Stimulated activated CD4-positive, alpha-beta T cell treated with anti-CD3 and anti-CD28 coated beads, Interleukin-12 subunit alpha, Interleukin-12 subunit beta, amount 100 ng/mL, for 24 hours (primary cell): ENCODE results near the gene RNF224.

Experiments used
- DNase-seq, 2 experiments: peaks; one replicate each; pipeline ENCODE4 v3.0.0-alpha.2; 2020; ENCODE audit warnings: low read depth in 2 of 2

RNF224 gene

DNA sequence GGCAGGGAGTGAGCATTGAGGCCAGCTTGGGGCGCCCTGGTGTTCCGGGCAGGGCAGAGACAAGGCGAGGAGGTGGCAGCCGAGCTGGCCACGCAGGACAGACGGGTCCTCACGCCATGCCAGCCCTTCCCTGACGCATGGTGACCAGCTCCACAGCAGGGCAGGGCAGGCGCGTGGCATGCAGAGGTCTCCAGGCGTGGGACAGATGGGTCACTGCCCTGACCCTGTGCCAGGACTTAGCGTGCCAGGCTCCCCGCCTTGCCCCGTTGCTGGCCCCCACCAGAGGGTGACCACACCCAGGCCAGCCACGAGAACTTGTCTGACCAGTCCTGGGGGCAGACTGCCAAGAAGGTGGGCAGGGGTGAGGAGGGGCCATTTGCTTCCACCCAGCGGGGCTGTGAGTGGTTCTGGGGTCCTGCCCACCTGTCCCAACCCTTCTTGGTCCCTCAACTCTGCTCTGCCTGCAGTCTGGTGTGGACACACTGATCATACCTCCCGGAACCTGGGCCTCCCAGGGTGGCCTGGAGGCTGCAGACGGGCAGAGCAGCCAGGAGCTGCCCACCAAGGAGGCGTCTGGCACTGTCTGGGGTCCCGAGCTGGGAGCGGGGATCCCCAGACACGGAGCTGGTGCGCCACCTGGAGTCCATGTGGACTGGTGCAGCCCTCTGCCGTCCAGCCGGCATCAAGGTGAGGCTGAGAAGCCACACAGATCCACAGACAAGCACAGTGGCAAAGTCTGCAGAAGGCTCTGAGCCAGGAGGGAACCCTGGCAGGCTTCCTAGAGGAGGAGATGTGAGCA, at the start of gene RNF224:
TSS of gene RNF224 (plus strand) at position 449 of the 799 bp plus-strand sequence. CDS start 834 bp downstream, outside the sequence.
- DNase-seq = peak; percentile 48 to 80

DNA sequence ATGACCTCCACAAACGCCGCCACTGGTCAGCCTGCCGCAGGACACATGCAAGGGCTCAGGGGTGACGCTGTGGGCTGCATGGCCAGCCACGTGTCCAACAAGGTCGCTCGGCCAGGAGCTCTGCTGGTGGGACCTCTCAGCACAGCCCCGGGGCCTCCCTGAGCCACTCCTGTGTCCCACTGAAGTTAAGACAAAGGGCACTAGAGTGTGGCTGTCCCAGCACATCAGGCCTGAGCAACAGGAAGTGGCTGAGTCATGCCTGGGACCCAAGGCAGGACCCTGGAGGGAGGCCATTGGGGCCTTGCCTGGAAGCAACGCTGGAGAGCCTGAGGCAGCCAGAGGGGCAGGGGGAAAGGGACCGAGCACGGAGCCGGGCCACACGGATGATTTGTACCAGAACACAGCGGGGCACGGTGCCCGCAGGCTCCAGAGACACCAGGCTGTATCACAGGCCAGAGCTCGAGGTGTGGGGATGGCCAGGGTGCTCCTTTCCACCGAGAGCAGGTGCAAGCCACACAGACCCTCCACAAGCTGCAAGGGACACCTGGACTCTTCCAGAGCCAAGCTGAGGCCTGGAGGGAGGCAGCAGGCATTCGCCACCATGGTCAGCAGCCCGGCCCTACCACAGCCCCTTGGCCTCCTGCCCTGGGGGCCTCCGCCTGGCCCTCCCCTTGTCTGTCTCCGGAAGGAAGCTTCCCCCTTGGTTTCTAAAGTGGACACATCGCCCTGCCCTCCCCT, 48.9 kb upstream of the RNF224 start:
- DNase-seq = no peak

DNA sequence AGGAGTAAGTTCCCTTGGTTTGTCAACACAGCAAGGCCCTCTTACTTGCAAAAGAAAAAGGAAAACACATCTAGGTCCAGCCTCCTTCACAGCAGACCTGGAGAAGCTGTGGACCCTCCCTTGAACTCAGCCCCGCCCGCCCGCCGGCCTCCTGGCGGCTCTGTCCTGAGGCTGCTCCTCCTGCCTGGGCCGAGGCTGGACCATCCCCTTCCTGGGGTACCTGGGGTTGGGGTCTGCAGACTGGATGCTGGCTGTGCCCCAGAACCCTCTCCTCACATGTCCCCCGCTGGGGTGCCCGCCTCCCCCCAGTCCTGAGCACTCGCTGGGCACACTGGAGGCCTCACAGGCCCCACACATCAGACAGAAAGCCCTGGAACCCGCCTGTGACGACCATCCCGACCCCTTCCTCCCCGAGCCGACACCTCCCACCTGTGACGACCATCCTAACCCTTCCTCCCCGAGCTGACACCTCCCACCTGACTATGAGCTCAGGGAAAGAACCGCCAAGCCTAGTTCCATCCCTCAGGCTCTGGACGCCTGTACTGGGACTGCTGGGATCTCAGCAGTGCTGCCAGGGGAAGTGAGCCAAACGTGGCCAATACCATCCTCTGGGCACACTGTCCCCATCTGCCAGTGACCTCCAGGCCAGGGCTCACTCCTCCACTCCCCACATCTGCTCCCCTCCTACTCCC, 48.2 kb upstream of the RNF224 start:
- no peak for DNase-seq

DNA sequence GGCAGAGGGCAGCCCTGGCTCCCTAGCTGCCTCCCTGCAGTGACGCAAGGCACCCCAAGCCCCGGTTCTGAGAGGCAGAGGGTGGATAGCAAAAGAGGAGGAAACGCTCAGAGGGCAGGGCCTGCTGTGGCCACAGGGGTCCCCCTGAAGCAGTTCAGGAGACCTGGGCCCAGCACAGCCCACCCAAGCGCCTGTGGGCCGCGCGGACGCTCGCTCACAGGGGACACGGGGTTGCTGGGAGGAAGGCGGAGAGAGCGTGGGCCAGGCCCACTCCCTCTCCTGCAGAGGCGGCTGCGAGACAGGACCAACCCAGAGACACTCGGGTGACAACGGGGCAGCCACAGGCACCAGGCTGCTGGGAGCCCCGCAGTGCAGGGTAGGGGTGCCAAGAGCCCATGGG, 47.5 kb upstream of the RNF224 start:
- no peak for DNase-seq

DNA sequence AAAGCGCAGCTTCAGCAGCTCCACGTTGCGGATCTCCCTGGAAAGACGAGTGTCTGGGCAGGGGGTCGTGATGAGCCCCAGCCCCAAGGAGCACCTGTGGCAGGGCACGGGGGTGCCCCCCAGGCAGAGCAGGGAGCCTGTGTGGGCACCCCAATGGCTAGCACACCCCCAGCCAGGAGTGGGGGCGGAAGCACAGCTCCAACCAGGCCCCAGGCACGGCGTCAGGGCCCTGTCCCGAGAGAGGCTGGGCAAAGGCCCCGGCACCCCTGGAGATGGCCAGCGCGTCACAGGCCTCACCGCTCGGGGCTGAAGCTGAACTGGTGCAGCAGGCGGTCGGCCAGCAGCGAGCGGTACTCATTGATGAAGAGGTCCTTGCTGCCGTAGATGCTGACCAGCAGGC, 46.8 kb upstream of the RNF224 start:
- no peak for DNase-seq

DNA sequence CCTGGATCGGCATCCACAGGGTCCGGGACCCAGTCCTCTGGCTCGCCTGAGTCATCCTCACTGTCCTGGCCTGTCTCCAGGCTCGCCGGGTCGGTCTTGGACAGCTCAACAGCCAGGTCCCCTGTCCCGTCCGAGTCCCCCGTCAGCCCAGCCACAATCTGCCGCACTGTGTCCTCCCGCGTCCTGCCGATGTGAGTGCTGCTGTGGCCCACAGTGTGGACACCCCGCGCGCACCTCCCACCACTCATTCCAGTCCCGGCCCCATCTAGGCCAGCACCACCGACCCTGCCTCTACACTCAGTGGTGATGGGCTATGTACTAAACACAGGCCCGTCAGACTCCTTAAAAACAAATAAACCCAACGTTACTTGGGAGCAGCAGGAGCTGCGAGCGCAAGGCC, 45.6 kb upstream of the RNF224 start:
- no peak for DNase-seq

DNA sequence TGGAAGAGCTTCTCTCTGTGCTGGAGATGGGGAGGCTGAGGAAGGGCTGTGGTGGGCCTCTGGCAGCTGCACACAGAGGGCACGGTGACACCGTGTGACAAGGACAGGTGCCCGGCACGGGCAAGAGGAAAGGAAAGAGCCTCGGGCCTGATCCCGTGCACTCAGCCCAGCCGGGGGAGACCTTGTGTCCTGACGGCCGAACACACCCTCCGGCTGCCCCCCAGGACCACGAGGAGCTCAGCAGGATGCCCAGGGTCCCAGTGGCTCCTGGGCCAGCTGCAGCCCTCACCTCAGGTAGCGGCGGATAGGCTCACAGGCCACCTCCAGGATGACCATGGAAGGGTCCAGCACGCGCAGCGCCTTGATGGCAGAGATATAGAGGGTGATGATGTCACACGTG, 44.5 kb upstream of the RNF224 start:
- DNase-seq = no peak

DNA sequence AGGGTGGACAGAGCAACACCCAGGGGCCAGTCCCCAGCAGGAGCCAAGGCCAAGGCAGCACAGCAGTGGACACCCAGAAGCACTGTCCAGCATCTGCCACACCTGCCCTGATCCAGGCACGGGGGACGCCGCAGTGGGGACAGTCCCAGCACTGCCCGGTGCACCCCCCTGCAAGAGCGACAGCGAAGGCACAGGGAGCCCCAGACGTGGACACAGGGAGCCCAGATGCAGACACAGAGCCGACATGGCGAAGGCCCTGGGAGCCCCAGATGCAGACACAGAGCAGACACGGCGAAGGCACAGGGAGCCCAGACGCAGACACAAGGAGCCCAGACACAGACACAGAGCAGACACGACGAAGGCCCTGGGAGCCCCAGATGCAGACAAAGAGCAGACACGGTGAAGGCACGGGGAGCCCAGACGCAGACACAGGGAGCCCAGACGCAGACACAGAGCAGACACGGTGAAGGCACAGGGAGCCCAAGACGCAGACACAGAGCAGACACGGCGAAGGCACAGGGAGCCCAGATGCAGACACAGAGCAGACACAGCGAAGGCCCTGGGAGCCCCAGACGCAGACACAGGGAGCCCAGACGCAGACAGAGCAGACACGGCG, 43.2 kb upstream of the RNF224 start:
- DNase-seq = no peak

DNA sequence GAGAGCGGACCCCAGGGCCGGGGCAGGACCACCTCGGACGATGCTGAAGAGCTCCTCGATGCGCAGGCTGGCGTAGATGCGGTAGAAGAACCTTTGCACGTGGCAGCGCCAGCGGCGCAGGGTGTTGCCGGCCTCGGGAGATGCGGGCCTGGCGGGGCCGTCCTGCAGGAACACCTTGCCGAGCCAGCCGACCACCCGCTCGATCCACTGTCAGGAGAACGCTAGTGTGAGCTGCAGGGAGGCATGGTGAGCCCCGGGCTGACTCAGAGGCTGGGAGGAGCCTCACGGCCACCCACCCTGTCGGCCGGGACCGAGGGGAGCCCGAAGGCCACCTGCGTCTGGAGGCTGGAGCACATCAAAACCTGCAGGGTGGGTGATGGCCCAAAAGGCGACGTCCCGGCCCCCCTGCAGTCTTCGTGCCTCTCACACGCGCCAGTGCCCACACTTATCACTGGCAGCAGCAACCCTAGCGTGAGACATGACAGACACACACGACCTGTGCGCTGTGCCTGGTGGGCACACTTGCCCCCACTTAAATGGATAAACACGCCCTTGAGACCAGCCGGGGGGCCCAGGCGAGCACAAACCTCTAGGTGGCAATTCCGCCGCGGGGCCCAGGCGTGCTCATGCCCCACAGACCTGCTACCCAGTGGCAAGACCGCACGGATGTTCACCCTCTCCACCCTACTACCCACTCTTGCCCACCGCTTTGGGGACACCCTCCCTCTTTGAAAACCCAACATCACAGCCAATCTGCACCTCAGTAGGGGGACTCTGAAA, 42.2 kb upstream of the RNF224 start:
- no peak for DNase-seq

DNA sequence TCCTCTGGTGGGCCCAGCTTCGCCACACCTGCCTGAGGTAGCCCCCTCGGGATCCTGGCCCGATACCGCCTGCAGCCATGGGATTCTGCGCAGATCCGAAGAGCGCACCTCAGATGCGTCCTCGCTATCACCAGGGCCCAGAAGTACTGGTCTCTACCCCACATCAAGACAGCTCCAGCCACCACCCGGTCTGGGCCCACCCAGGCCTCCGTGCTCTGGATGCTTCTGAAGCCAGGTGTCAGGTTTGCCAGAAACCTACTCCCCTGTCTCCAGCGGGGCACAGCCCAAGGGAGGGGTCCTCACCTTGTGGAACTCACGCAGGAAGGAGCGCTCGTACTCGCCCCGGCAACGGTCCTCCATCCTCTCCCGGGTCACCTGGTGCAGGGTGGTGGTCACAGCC, 41.4 kb upstream of the RNF224 start:
- no peak for DNase-seq

DNA sequence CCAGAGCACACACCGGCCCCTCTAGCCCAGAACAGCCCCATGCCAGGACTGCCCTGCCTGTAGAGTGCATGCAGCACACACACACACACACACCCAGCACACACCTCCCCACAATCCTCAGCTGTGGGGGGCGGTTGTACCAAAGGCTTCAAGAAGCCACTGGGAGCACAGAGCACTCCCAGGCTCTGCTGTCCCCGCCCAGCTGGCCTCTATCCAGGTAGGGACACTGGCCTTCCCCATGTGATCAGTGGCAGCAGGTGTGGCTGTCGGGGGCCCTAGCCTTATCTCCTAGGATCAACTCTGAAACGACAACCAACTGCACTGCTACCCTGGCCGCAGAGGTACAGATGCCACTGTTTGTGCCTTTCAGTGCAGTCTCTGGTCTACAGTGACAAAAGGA, 40.9 kb upstream of the RNF224 start:
- no peak for DNase-seq

DNA sequence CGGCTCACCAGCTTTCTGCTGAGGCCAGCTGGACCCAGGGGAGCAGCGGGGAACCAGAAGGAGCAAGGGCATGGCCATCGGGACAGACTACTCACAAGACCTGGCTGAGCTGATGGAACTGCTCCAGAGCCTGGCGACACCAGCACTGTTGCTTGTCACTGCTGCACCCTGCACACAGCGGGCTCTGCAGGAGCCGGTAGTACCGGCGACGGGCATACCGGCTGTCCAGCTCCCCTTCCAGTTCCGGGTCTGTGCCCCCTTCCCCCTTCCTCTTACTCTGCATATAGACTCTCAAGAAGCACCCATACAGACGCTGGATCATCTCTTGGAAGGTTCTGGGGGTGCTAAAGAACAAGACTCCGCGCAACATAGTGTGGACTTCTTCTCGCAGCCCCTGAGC, 39.9 kb upstream of the RNF224 start:
- no peak for DNase-seq

DNA sequence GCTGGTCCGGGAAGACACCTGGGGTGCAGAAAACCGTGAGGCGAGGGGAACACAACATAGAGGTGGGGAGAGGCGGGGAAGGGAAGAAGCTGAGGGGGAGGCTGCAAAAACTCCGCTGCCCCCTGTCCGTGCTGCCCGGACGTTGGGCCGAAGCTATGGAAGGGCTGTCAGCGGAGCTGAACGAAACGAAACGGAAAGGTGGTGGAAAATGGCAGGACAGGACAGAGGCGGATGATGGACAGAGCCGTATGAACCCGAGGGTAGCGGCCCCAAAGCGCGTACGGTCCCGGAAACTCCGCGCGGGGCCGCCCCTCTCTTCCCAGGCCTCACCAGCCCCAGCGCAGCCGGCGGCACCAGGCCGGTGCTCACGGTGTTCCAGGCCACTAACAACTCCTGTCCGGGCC, 39.2 kb upstream of the RNF224 start:
- DNase-seq = no peak

DNA sequence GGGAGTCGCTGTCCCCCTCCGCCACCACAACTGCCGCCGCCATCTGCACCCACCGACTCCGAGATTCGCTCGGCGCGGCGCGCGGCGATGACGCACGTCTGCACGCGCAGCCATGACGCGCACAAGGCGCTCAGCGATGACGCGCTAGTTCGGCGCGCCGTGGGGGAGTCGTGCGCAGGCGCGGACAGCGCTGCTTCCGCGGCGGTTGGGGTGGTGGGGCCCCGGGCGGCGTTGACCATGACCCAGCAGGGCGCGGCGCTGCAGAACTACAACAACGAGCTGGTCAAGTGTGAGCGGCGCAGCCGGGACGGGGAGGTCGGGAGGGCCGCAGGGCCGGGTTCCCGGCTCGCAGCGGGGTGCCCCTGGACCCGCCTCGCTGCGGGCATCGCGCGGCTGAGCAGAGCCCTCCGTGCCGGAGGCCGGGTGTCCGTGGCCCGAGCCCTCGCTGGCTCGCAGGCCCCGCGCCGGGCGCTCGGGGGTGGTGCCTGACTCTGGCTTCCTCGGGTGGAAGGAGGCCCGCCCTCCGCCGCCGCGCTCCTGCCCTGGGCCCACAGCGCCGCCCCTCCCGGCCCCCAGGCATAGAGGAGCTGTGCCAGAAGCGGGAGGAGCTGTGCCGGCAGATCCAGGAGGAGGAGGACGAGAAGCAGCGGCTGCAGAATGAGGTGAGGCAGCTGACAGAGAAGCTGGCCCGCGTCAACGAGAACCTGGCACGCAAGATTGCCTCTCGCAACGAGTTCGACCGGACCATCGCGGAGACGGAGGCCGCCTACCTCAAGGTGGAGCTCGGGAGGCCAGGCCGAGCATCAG, 38.6 kb upstream of the RNF224 start, which contains the start of the genes ANAPC2 and SSNA1:
TSS of gene ANAPC2 (minus strand) at position 71 of the 807 bp plus-strand sequence. CDS start at position 43, 28 bp downstream.
TSS of gene SSNA1 (plus strand) at position 187 of the 807 bp plus-strand sequence. CDS start at position 238, 51 bp downstream.
- peak; percentile 87 to 88 for DNase-seq

DNA sequence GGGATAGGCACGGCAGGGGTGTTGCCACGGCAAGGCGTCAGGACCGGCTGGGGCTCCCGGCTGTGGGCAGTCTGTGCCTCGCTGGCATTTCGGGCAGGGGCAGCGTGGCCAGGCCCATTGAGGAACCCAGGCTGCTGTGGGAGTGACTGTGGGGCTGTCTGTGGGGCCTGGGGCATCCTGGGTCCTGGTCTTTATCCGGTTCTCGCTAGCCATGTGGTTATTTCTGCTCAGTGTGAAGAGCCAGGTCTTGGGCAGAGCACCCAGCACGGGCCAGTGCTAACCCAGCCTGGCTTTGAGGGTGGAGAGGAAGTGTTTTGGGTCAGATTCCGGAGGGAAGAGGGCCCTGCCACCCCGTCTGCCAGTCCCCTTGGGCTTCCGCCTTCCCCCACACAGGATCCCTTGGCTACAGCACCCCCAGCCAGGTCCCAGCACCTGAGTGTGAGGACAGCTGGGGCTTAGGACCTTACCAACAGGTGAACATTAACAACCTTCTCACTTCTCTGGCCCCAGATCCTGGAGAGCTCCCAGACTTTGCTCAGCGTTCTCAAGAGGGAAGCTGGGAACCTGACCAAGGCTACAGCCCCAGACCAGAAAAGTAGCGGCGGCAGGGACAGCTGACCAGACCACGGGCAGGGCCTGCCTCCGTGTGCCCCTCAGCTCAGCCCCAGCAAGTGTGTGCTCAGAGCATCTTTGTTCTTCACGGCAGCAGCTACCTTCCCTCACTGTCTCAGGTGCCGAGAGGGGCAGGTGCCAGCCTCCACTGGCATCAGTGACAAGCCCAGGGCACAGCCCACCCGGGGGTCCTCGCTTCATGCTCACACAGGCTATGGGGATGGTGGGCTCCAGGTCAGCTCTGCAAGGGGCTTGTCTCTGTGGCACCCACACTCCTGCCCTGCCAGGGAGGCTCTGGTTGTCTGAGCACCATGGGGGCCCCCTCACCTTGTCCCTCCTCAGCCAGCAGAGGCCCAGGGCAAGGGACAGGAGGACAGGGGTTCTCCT, 37.7 kb upstream of the RNF224 start:
- DNase-seq = no peak

DNA sequence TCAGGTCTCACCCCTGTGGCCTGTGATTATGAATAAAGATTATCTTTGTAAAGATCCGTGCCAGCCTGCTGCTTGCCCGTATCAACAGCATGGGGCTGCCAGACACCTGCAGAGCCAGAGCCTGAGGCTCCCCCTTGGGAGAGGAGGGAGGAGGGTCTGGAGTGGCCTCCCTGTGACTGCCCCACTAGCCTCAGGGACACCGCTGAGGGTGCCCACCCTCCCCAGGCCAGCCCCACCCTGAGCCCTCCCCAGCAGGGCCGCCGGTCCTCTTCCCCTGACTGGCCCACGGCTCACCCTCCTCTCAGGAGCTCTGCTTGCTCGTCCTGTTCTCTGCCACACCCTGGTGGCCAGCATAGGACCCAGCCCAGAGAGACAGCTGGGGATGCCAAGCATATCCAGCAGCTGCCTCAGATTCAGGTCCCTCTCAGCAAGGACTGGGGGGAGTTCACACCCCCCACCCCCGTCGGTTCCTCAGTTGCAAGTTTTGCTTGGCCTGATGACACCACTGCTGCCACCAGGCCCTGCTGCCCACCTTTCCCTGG, 36.9 kb upstream of the RNF224 start:
- no peak for DNase-seq

DNA sequence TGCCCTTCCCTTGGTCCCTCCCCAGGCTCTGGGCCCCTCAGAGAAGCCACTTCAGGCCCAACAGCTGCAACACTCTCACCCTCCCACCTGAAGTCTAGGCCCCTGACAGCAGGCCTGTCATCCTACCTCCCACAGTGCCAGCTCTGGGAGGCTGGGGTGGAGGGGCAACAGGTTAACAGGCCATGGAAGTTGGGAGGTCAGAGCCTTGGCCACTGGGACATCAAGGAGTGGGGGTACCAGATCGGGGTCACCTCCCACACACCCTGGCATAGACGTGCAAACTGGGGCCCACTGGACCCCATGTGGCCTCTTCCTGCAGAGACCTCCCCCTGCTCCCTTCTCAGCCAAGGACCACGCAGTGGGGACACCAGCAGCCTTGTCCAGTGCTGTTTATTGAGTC, 36.1 kb upstream of the RNF224 start:
- DNase-seq = no peak

DNA sequence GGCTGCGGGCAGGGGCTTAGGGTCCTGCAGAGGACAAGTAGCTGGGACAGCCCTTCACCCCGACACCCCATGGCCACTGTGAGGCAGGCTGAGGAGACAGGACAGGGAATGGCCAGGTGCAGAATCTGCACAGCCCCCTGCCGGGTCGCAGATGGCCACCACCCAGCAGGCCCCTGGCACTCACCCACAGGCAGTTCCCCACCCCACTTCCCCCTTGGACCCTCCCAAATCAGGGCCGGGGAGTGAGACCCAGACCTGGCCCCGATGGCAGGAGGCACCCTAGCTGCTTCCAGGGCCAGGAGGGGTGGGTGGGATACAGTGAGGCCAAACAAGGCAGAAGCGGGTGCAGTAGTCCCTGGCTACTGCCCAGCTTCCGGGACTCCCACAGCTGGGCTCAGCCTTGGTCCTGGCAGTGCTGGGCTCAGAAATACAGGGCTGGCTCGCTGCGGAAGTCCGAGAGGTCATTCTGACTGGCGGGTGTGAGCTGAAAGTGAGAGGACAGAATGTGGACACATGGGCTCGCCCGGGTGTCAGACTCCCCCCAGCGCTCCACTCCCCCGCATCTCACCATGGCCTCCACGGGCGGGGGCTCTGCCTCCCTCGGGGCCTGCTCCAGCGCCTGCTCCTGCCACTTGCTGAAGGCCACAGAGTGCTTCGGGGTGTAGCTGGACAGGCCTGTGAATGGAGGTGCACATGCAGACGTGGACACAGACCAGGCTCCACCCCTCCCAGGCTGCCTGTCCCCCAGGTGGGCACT, 35.4 kb upstream of the RNF224 start:
- no peak for DNase-seq
